ENCODE results near the gene FBLN5.
"Not testable (repeated sequence)": the region's sequence is repeated elsewhere in the genome, so short reads cannot be mapped to it uniquely, and the experiment has no call there.

The FBLN5 gene

GRCh38 chr14:91886961-91887360 is 60.5 kb downstream of the FBLN5 start:
- in situ Hi-C loops (cut with HindIII; ENCODE audit: low sequenced_read_pairs), result no loop called here

- in situ Hi-C loops (cut with HindIII; ENCODE audit: low sequenced_read_pairs), result no loop called here
Observed at GRCh38 chr14:91885839-91886238, 61.7 kb downstream of the FBLN5 start.

GRCh38 chr14:91885113-91885712 is 62.3 kb downstream of the FBLN5 start:
- in situ Hi-C loops (cut with HindIII; ENCODE audit: low sequenced_read_pairs), result no loop called here

GRCh38 chr14:91884664-91885063 is 62.8 kb downstream of the FBLN5 start:
- in situ Hi-C loops (cut with HindIII; ENCODE audit: low sequenced_read_pairs), result no loop called here

GRCh38 chr14:91883753-91884152 is 63.7 kb downstream of the FBLN5 start:
- in situ Hi-C loops (cut with HindIII; ENCODE audit: low sequenced_read_pairs), result no loop called here

- in situ Hi-C loops (cut with HindIII; ENCODE audit: low sequenced_read_pairs), result no loop called here
Observed at GRCh38 chr14:91882776-91883175, 64.7 kb downstream of the FBLN5 start.

GRCh38 chr14:91882369-91882768 is 65.1 kb downstream of the FBLN5 start:
- in situ Hi-C loops (cut with HindIII; ENCODE audit: low sequenced_read_pairs), result no loop called here

GRCh38 chr14:91879196-91879595 is 68.3 kb downstream of the FBLN5 start:
- in situ Hi-C loops (cut with HindIII; ENCODE audit: low sequenced_read_pairs), result no loop called here

- in situ Hi-C loops (cut with HindIII; ENCODE audit: low sequenced_read_pairs), result no loop called here
Observed at GRCh38 chr14:91878274-91878673, 69.2 kb downstream of the FBLN5 start.

GRCh38 chr14:91877376-91877915 is 70.0 kb downstream of the FBLN5 start:
- in situ Hi-C loops (cut with HindIII; ENCODE audit: low sequenced_read_pairs), result no loop called here

- in situ Hi-C loops (cut with HindIII; ENCODE audit: low sequenced_read_pairs), result no loop called here
Observed at GRCh38 chr14:91876492-91876891, 71.0 kb downstream of the FBLN5 start.

GRCh38 chr14:91875525-91876286 is 71.8 kb downstream of the FBLN5 start:
- in situ Hi-C loops (cut with HindIII; ENCODE audit: low sequenced_read_pairs), result no loop called here

- in situ Hi-C loops (cut with HindIII; ENCODE audit: low sequenced_read_pairs), result no loop called here
Observed at GRCh38 chr14:91873471-91874415, 73.8 kb downstream of the FBLN5 start.

GRCh38 chr14:91872517-91873470 is 74.7 kb downstream of the FBLN5 start:
- in situ Hi-C loops (cut with HindIII; ENCODE audit: low sequenced_read_pairs), result no loop called here

GRCh38 chr14:91872011-91872501 is 75.4 kb downstream of the FBLN5 start:
- in situ Hi-C loops (cut with HindIII; ENCODE audit: low sequenced_read_pairs), result no loop called here

- in situ Hi-C loops (cut with HindIII; ENCODE audit: low sequenced_read_pairs), result not testable (repeated sequence)
Observed at GRCh38 chr14:91871401-91871800, 76.1 kb downstream of the FBLN5 start.

- in situ Hi-C loops (cut with HindIII; ENCODE audit: low sequenced_read_pairs), result no loop called here
Observed at GRCh38 chr14:91870890-91871289, 76.6 kb downstream of the FBLN5 start.

- in situ Hi-C loops (cut with HindIII; ENCODE audit: low sequenced_read_pairs), result no loop called here
Observed at GRCh38 chr14:91870001-91870400, 77.5 kb downstream of the FBLN5 start.

GRCh38 chr14:91869556-91869955 is 77.9 kb downstream of the FBLN5 start:
- in situ Hi-C loops (cut with HindIII; ENCODE audit: low sequenced_read_pairs), result no loop called here
